H9 (cell line): ENCODE data around the gene INO80. TPM values are rescaled to one million over a fixed set of nuclear protein-coding genes. Genes with fewer than 3 reads are reported as not detected.

Source experiments
- DNase-seq: peaks from one replicate; pipeline ENCODE4 v3.0.0-alpha.2; 2017
- H2AFZ ChIP-seq: one replicate; pipeline ENCODE4 v1.6.1; 2013; ENCODE audit warnings: mild to moderate bottlenecking, low read length, control low read depth, moderate library complexity
- H2AK5ac ChIP-seq: 2 replicates; pipeline ENCODE4 v1.6.1; 2013; ENCODE audit warnings: low read length, control low read depth, mixed read lengths; ENCODE audit not compliant: insufficient read length
- H2BK120ac ChIP-seq: one replicate; pipeline ENCODE4 v1.6.1; 2013; ENCODE audit warnings: low read depth, mild to moderate bottlenecking, low read length, control low read depth, inconsistent platforms; ENCODE audit not compliant: poor library complexity, severe bottlenecking
- H2BK12ac ChIP-seq: 2 replicates; pipeline ENCODE4 v1.6.1; 2013; ENCODE audit warnings: low read length, control low read depth, mixed read lengths, low read depth; ENCODE audit not compliant: insufficient read length
- H2BK15ac ChIP-seq: 2 replicates; pipeline ENCODE4 v1.6.1; 2013; ENCODE audit warnings: low read depth, low read length, control low read depth
- H2BK20ac ChIP-seq: one replicate; pipeline ENCODE4 v1.6.1; 2013; ENCODE audit warnings: low read depth, mild to moderate bottlenecking, low read length, control low read depth, inconsistent platforms; ENCODE audit not compliant: poor library complexity, severe bottlenecking
- H2BK5ac ChIP-seq: 2 replicates; pipeline ENCODE4 v1.6.1; 2013; ENCODE audit warnings: low read length, control low read depth, mixed read lengths; ENCODE audit not compliant: insufficient read length
- H3K14ac ChIP-seq: 2 replicates; pipeline ENCODE4 v1.6.1; 2013; ENCODE audit warnings: low read length, control low read depth; ENCODE audit not compliant: insufficient read depth
- H3K18ac ChIP-seq: 2 replicates; pipeline ENCODE4 v1.6.1; 2013; ENCODE audit warnings: low read depth, mild to moderate bottlenecking, mixed read lengths, low read length, control low read depth; ENCODE audit not compliant: insufficient read length
- H3K23ac ChIP-seq: 2 replicates; pipeline ENCODE4 v1.6.1; 2013; ENCODE audit warnings: low read length, control low read depth, mixed read lengths, low read depth; ENCODE audit not compliant: insufficient read length
- H3K23me2 ChIP-seq: 2 replicates; pipeline ENCODE4 v1.6.1; 2013; ENCODE audit warnings: low read depth, mild to moderate bottlenecking, mixed read lengths, low read length, control low read depth; ENCODE audit not compliant: insufficient read length, poor library complexity, severe bottlenecking
- H3K27ac ChIP-seq: 2 replicates; pipeline ENCODE4 v1.5.1; 2013; ENCODE audit warnings: low read length, control low read depth, mixed read lengths, low read depth; ENCODE audit not compliant: insufficient read length
- H3K27me3 ChIP-seq: 2 replicates; pipeline ENCODE4 v1.6.1; 2013; ENCODE audit warnings: low read length, control low read depth, inconsistent platforms; ENCODE audit not compliant: insufficient read depth
- H3K4ac ChIP-seq: 2 replicates; pipeline ENCODE4 v1.6.1; 2013; ENCODE audit warnings: low read depth, mild to moderate bottlenecking, control low read depth, inconsistent platforms, low read length, moderate library complexity
- H3K4me1 ChIP-seq: 2 replicates; pipeline ENCODE4 v1.6.1; 2013; ENCODE audit warnings: low read length, control low read depth, inconsistent platforms; ENCODE audit not compliant: insufficient read depth
- H3K4me2 ChIP-seq: 2 replicates; pipeline ENCODE4 v1.6.1; 2013; ENCODE audit warnings: low read length, control low read depth, mixed read lengths; ENCODE audit not compliant: insufficient read length, insufficient read depth
- H3K56ac ChIP-seq: 2 replicates; pipeline ENCODE4 v1.6.1; 2013; ENCODE audit warnings: low read depth, mild to moderate bottlenecking, mixed read lengths, low read length, control low read depth; ENCODE audit not compliant: insufficient read length
- H3K79me1 ChIP-seq: 2 replicates; pipeline ENCODE4 v1.6.1; 2013; ENCODE audit warnings: low read depth, mild to moderate bottlenecking, moderate library complexity, low read length, control low read depth, inconsistent platforms; ENCODE audit not compliant: insufficient read depth, poor library complexity, severe bottlenecking
- H3K79me2 ChIP-seq: 2 replicates; pipeline ENCODE4 v1.6.1; 2013; ENCODE audit warnings: low read length, control low read depth, inconsistent platforms; ENCODE audit not compliant: insufficient read depth
- H3K9ac ChIP-seq: 2 replicates; pipeline ENCODE4 v1.6.1; 2013; ENCODE audit warnings: low read length, control low read depth, mixed read lengths; ENCODE audit not compliant: insufficient read length; ENCODE audit errors: extremely low read depth
- H3K9me3 ChIP-seq: one replicate; pipeline ENCODE4 v1.6.1; 2013; ENCODE audit warnings: low read depth, low read length, inconsistent platforms; ENCODE audit not compliant: control insufficient read depth
- H3T11ph ChIP-seq: one replicate; pipeline ENCODE4 v1.6.1; 2013; ENCODE audit warnings: mild to moderate bottlenecking, low read length, control low read depth, inconsistent platforms
- H4K20me1 ChIP-seq: one replicate; pipeline ENCODE4 v1.6.1; 2013; ENCODE audit not compliant: control insufficient read depth, insufficient read length, insufficient read depth
- H4K5ac ChIP-seq: 2 replicates; pipeline ENCODE4 v1.6.1; 2013; ENCODE audit warnings: low read depth, mild to moderate bottlenecking, mixed read lengths, low read length, control low read depth; ENCODE audit not compliant: insufficient read length
- H4K8ac ChIP-seq: replicated peaks from 2 replicates; pipeline ENCODE4 v1.6.1; 2013; ENCODE audit warnings: low read length, control low read depth, mixed read lengths, low read depth; ENCODE audit not compliant: insufficient read length
- H4K91ac ChIP-seq: 2 replicates; pipeline ENCODE4 v1.6.1; 2013; ENCODE audit warnings: low read depth, mild to moderate bottlenecking, moderate library complexity, mixed read lengths, low read length, control low read depth; ENCODE audit not compliant: insufficient read length
- H3K27ac Mint-ChIP-seq, 3 experiments: 2 replicates in 2 of 3; 3 replicates in 1 of 3; pipeline ENCODE4 v1.8.0; 2020 to 2021; ENCODE audit warnings: mixed read lengths in 3 of 3, mild to moderate bottlenecking in 1 of 3, moderate library complexity in 1 of 3
- H3K27me3 Mint-ChIP-seq: 2 replicates; pipeline ENCODE4 v1.8.0; 2021; ENCODE audit warnings: low read depth, mild to moderate bottlenecking, moderate library complexity, mixed read lengths
- H3K36me3 Mint-ChIP-seq, 3 experiments: 2 replicates in 2 of 3; 3 replicates in 1 of 3; pipeline ENCODE4 v1.8.0; 2020 to 2021; ENCODE audit warnings: low read depth in 3 of 3, mixed read lengths in 3 of 3; ENCODE audit not compliant: insufficient read depth in 1 of 3
- H3K4me1 Mint-ChIP-seq, 2 experiments: 2 replicates each; pipeline ENCODE4 v1.8.0; 2020; ENCODE audit warnings: mixed read lengths in 2 of 2
- H3K4me3 Mint-ChIP-seq, 2 experiments: 2 replicates in 1 of 2; 3 replicates in 1 of 2; pipeline ENCODE4 v1.8.0; 2020 to 2021; ENCODE audit warnings: mild to moderate bottlenecking in 2 of 2, mixed read lengths in 2 of 2, moderate library complexity in 1 of 2
- H3K9me3 Mint-ChIP-seq, 2 experiments: 2 replicates in 1 of 2; 3 replicates in 1 of 2; pipeline ENCODE4 v1.8.0; 2020; ENCODE audit warnings: mild to moderate bottlenecking in 2 of 2, mixed read lengths in 2 of 2, moderate library complexity in 1 of 2
- CTCF ChIP-seq: fragments of 200-600 bp; sonication (generic); conservative IDR thresholded peaks from 3 replicates; pipeline ENCODE4 v1.8.0; 2021; ENCODE audit warnings: antibody characterized with exemption, mild to moderate bottlenecking
- WGBS: extraction: QIAGEN DNeasy Blood & Tissue Kit; methylation state at CpG from one replicate; pipeline ENCODE4 v1.1.7; 2013; ENCODE audit warnings: missing lambda C conversion rate, low lambda C conversion rate, mixed read lengths; ENCODE audit not compliant: insufficient read length; ENCODE audit errors: extremely low coverage; 5-methylcytosine and 5-hydroxymethylcytosine counted together
- total RNA-seq: library from RNA; stranded (reverse); gene quantifications from 2 replicates; pipeline ENCODE4 v1.2.1, GENCODE V29; 2021

INO80 gene
- total RNA-seq, 1 experiment from 2014 or later: 29.2 TPM

- peaks cover 5% of the 10 kb centered on the region for H3K23me2 ChIP-seq
- no peaks in the 10 kb centered on the region for H3K9me3 ChIP-seq
- TF ChIP-seq CTCF: no peak
- no peak overlapping the region for H2BK20ac ChIP-seq
- no peak overlapping the region for H2BK120ac ChIP-seq
- no peak overlapping the region for H4K5ac ChIP-seq
- peaks cover 40 to 48% of the 10 kb centered on the region in 2 experiments for H3K4me1 Mint-ChIP-seq
- no peak overlapping the region for H3K56ac ChIP-seq
- H3K23ac ChIP-seq: no peak overlapping the region
- H3K18ac ChIP-seq: peak overlapping the region; percentile 32
- H3K79me1 ChIP-seq: no peaks in the 10 kb centered on the region
- no peak overlapping the region for H3K4me3 Mint-ChIP-seq
- H4K8ac ChIP-seq: no peak overlapping the region
- no peak overlapping the region for H2BK15ac ChIP-seq
- peaks cover 3% of the 10 kb centered on the region; the same call in 1 of the 2 replicates for H3K4me1 ChIP-seq
- WGBS: no CpG with 5 or more reads among the region's 8 CpGs
- peak overlapping the region; percentile 9 for H2AK5ac ChIP-seq
- peak overlapping the region; percentile 43 to 81 (median 46) for H3K27ac Mint-ChIP-seq
- no peak overlapping the region; the same call in 1 of the 2 replicates for H3K14ac ChIP-seq
- H4K20me1 ChIP-seq: no peaks in the 10 kb centered on the region
- peaks cover 2 to 3% of the 10 kb centered on the region in 2 experiments; a peak in 2 of 5 replicates for H3K9me3 Mint-ChIP-seq
- H3K27ac ChIP-seq: no peak overlapping the region
- no peak overlapping the region for H3K9ac ChIP-seq
- no peak overlapping the region for H4K91ac ChIP-seq
- peaks cover 19 to 38% (median 37%) of the 10 kb centered on the region in 3 experiments for H3K36me3 Mint-ChIP-seq
- H2BK12ac ChIP-seq: no peak overlapping the region
- peaks cover 2% of the 10 kb centered on the region for H3K27me3 Mint-ChIP-seq
- H2BK5ac ChIP-seq: no peak overlapping the region
- H3K4ac ChIP-seq: no peak overlapping the region
- no peaks in the 10 kb centered on the region for H3K79me2 ChIP-seq
- no peak overlapping the region for H2AFZ ChIP-seq
- H3T11ph ChIP-seq: no peak overlapping the region
- H3K4me2 ChIP-seq: no peak overlapping the region
- H3K27me3 ChIP-seq: no peaks in the 10 kb centered on the region
- DNase-seq: no peak
Measured at GRCh38 chr15:40958723-40959122, 157.4 kb downstream of the INO80 start.
